Inflammatory macrophage (primary cell): ENCODE results near the gene PTOV1.

ENCODE experiments used
- DNase-seq, 2 donors: peaks; one replicate each; pipeline ENCODE4 v3.0.0-alpha.2; 2020 to 2022
- total RNA-seq, 18 experiments: gene quantifications; one replicate each; lab custom pipeline; 2026; ENCODE audit warnings: mixed read lengths in 6 of 18, inconsistent platforms in 2 of 18; lab: John Stamatoyannopoulos, UW

PTOV1 gene
- total RNA-seq, result 12.8 to 40.8 (median 18.4) reads per million in 18 experiments

- DNase-seq, result peak; percentile 93 to 95
Measured at GRCh38 chr19:49850487-49851342, at the start of gene PTOV1. TSS of gene PTOV1 (plus strand) at chr19:49851159.

GRCh38 chr19:49801401-49801888 lies 49.5 kb upstream of the PTOV1 start:
- DNase-seq, result no peak

GRCh38 chr19:49801966-49802661 lies 48.8 kb upstream of the PTOV1 start:
- no peak for DNase-seq

GRCh38 chr19:49802836-49803528 lies 48.0 kb upstream of the PTOV1 start:
- DNase-seq, result no peak

GRCh38 chr19:49803529-49803856 lies 47.5 kb upstream of the PTOV1 start:
- no peak for DNase-seq

GRCh38 chr19:49805822-49806619 lies 44.9 kb upstream of the PTOV1 start:
- no peak for DNase-seq

GRCh38 chr19:49806620-49806959 lies 44.4 kb upstream of the PTOV1 start:
- DNase-seq, result no peak

GRCh38 chr19:49807058-49807903 lies 43.7 kb upstream of the PTOV1 start:
- peak; percentile 33 to 41 for DNase-seq

GRCh38 chr19:49807904-49808675 lies 42.9 kb upstream of the PTOV1 start:
- no peak for DNase-seq

- peak; percentile 71 to 75 for DNase-seq
Measured at GRCh38 chr19:49808711-49809159, 42.2 kb upstream of the PTOV1 start.

- DNase-seq, result peak; percentile 62 to 75
Measured at GRCh38 chr19:49809160-49809940, 41.6 kb upstream of the PTOV1 start.

- no peak for DNase-seq
Measured at GRCh38 chr19:49809941-49810389, 41.0 kb upstream of the PTOV1 start.

GRCh38 chr19:49811328-49811727 lies 39.6 kb upstream of the PTOV1 start:
- DNase-seq, result no peak

- no peak for DNase-seq
Measured at GRCh38 chr19:49812452-49812996, 38.4 kb upstream of the PTOV1 start.

GRCh38 chr19:49812997-49813861 lies 37.7 kb upstream of the PTOV1 start, which contains the start of gene FUZ:
TSS of gene FUZ (minus strand) at chr19:49813292. CDS start at chr19:49813106, 186 bp downstream.
- DNase-seq, result peak; percentile 99

GRCh38 chr19:49814010-49814409 lies 36.9 kb upstream of the PTOV1 start:
- no peak for DNase-seq

GRCh38 chr19:49816590-49816989 lies 34.4 kb upstream of the PTOV1 start:
- DNase-seq, result no peak
